GM18951 (cell line): ENCODE data around the gene CDK8.
"Not testable (repeated sequence)": the region's sequence is repeated elsewhere in the genome, so short reads cannot be mapped to it uniquely, and the experiment has no call there.

Experiments used
- POLR2A ChIP-seq: IDR thresholded peaks from 4 replicates; pipeline ENCODE4 v1.6.1; 2011; ENCODE audit warnings: mild to moderate bottlenecking; ENCODE audit not compliant: insufficient read length, insufficient read depth; ENCODE audit errors: extremely low read depth
- in situ Hi-C: fragments of 300-500 bp; cut with MboI; formaldehyde crosslinking; loops from one replicate; pipeline ENCODE4 v1.12.0; 2022; ENCODE audit warnings: low sequenced_read_pairs, mixed read lengths, inconsistent platforms; ENCODE audit not compliant: unreplicated experiment

Gene CDK8

DNA sequence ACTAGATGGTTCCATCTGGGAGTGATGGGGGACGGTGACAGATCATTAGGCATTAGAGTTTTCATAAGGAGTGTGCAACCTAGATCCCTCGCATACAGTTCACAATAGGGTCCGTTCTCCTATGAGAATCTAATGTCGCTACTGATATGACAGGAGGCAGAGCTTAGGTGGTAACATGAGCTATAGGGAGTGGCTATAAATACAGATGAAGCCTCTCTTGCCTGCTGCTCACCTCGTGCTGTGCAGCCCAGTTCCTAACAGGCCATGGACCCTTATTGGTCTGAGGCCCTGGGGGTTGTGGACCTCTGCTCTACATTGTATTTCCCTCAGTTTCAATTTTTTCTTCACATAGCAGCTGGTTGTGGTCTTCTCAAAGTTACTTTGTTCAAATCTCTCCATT lies 56.5 kb downstream of the CDK8 start:
- no peak for TF ChIP-seq POLR2A
- in situ Hi-C loops, result no loop called here

DNA sequence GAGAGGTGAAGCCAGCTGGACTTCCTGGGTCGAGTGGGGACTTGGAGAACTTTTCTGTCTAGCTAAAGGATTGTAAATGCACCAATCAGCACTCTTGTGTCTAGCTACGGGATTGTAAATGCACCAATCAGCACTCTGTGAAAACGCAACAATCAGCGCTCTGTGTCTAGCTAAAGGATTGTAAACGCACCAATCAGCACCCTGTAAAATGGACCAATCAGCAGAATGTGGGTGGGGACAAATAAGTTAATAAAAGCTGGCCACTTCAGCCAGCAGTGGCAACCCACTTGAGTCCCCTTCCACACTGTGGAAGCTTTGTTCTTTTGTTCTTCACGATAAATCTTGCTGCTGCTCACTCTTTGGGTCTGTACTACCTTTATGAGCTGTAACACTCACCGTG lies 58.1 kb downstream of the CDK8 start:
- in situ Hi-C loops, result not testable (repeated sequence)

DNA sequence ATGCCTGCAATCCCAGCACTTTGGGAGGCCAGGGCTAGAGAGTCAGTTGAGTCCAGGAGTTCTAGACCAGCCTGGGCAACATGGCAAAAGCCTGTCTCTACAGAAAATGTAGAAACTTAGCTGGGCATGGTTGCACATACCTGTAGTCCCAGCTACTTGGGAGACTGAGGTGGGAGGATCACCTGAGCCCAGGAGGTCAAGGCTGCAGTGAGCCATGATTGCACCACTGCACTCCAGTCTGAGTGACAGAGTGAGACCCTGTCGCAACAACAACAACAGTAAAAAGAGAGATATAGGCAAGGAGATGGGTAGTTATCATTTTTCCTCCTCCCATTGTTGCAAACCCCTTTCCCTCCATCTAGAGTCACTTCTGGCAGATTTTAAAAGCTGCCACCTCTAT lies 62.2 kb downstream of the CDK8 start:
- in situ Hi-C loops, result not testable (repeated sequence)

DNA sequence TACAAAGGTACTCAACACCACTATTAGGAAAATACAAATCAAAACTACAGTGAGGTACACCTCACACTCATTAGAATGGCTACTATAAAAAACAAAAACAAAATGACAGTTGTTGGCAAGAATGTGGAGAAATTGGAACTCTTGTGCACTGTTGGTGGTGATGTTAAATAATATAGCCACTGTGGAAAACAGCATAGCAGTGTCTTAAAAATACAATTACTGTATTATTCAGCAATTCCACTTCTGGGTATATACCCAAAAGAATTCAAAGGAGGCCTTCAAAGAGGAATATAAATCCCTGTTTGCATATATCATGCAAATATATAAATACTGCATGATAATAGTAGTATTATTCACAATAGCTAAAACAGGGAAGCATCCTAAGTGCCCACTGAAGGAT lies 66.8 kb downstream of the CDK8 start:
- in situ Hi-C loops, result no loop called here
- no peak for TF ChIP-seq POLR2A

DNA sequence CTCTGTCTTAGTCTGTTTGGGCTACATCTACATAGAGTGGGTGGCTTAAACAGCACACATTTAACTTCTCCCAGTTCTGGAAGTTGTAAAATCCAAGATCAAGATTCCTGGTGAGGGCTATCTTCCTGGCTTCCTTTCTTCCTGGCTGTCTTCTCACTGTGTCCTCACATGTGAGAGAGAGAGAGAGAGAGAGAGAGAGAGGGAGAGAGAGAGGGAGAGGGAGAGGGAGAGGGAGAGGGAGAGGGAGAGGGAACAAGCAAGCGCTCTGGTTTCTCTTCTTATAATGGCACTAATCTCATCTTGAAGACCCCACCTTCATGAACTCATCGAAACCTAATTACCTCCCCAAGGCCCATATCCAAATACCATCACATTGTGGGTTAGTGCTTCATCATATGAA lies 69.2 kb downstream of the CDK8 start:
- in situ Hi-C loops, result no loop called here
- TF ChIP-seq POLR2A, result no peak

DNA sequence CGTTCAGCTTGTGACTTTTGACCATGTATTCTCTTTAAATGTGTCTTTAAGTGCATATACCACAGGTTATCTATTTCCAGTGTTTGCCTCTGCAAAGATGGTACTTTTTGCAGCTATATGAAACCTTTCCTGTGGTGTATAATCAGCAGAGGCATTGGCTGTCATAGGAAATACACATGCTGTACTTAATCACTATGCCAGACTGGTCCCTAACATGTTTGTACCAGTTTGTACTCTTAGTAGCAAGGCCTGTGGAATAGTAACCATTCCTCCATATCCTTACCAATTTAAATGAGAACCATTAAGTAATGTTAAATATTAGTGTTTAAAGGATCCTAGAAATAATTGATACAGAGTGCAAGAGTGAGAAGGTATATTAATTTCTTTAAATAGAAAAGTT lies 69.8 kb downstream of the CDK8 start:
- TF ChIP-seq POLR2A, result no peak
- in situ Hi-C loops, result no loop called here

DNA sequence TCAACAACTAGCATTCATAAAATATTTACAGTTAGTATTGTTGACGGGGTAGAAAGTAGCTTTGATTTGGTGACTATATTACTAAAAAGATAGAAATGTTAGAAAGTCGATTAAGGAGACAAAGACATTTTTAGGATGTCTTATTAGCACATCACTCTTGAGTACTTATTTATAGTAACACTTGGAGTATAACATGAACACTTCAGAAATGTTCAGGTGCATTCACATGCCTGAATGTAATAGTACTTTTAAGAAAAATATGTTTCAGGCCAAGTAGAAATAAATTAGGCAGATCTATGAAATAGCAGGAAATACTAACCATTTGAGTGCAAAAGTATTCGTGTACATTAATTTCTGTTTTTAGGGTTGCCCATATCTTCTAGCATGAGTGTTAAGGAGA lies 70.4 kb downstream of the CDK8 start:
- no peak for TF ChIP-seq POLR2A
- in situ Hi-C loops, result no loop called here

DNA sequence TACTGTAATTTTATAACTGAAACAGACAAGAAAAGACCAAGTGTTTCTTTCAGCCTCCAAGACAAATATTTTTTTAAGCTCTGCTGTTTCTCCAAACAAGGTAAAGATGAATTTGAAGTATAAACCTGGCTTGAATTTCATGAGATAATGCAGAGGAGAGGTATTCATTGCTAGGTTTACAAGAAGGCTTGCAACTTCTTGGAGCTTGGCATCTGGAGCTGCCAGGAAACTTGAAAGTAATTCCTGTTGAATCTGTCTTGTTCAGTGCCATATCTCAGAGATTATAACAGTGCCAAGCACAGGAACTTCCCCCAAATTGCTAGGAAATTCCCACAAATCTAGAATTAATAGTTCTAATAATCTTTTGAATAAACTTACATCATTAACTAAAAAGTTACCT lies 70.9 kb downstream of the CDK8 start:
- in situ Hi-C loops, result no loop called here
- no peak for TF ChIP-seq POLR2A

DNA sequence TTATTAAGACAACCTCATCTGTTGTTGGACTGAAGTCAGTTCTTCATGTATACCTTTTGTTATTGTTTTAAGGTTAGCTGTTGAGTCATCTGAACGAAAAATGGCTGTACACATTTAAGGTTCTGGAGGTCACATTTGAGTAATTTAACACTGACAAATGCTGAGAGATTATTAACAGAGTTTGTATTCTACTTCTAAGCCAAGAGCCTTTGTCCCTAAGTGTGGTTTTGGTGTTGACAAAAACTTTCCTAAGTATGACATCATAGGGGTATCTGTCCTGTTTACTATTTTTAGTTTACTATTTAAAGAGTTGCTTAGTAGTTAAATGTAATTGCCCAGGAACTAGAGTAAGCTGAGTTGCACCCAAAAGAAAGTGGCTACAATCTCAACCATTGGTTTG lies 71.9 kb downstream of the CDK8 start:
- TF ChIP-seq POLR2A, result no peak
- in situ Hi-C loops, result no loop called here

DNA sequence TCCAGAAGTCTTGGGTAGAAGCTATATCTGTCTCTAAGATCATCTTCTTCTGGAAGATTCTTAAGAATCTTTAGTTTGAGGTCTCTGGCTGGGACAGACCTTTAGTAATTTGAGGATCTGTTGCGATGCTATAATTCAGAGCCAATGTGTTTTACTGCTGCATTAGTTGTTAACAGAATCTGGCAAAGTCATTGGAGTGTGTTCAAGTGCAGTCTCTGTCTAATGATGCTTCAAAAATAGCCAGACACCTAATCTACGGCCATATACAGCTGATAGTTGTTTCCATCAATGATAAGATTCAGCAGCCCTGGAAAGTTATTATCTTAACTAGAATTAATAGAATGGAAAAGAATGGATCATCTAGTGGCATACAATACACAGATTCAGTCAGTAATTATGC lies 72.6 kb downstream of the CDK8 start:
- in situ Hi-C loops, result no loop called here
- TF ChIP-seq POLR2A, result no peak

DNA sequence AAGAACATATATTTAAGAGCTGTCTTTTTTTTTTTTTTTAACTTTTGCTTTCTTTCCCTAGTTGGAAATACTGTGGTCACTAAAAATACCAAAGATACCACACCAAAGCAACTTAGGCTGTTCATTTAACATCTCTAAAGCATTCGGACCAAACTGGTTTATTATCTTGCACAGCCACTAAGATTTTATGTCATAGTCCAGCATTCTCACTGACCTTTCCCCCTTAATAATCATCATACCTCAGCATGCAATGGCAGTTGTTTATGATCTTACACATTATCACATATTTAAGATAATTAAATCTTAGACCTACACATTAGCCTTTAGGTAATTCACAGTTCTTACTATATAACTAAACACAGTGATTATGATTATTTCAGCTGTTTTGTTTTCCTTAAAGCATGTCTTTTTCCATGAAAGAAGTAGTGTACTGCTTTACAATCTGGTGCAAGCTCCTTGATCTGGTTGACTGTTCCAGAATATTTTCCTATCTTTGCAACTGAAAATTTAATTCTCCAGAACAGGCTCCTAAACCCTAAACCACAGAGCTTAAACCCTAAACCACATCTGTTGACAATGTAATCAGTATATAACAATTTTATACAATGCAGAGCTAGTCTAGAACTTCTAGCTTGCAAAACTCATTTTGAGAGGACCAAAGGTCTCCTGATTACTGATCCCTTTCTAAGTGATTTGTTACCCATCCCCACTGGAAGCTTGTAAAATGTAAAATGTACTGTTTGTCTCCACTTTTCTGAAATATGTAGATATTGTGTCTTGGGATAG lies 74.2 kb downstream of the CDK8 start:
- no peak for TF ChIP-seq POLR2A
- in situ Hi-C loops, result no loop called here

DNA sequence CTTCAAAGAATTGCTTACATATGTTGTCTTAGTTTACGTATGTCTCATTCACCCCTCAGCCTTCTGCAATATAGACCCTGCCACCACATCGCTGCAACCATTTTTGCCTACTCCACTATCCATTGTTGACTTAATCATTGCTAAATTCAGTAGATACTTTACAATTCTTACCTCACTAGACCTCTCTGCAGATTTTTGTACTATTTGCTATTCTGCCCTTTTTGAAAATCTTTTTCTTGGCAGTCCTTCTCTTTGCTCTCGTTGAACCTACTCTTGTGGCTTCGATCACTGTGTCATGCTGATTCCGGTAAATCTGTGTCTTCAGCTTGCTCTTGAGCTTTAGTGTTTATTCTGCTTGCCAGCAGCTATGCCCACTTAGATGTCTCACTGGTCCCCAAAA lies 81.2 kb downstream of the CDK8 start:
- TF ChIP-seq POLR2A, result no peak
- in situ Hi-C loops, result no loop called here

DNA sequence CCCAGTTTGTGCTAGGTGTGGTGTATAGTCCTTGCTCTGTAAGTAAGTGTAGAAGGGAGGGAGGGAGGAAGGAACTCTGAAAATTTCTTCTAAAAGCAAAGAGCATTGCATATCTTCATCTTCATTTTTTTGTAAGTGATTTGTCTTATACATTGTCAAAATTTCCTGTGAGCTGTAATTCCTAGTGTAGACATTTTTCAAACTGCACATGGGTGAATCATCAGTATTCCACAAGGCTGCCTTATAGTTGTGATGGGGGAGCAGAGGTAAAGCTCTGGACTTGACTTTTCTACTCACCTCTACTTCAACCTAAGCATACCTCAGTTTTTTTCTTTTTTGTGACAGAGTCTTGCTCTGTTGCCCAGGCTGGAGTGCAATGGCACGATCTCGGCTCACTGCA lies 86.9 kb downstream of the CDK8 start:
- in situ Hi-C loops, result no loop called here
- TF ChIP-seq POLR2A, result no peak

DNA sequence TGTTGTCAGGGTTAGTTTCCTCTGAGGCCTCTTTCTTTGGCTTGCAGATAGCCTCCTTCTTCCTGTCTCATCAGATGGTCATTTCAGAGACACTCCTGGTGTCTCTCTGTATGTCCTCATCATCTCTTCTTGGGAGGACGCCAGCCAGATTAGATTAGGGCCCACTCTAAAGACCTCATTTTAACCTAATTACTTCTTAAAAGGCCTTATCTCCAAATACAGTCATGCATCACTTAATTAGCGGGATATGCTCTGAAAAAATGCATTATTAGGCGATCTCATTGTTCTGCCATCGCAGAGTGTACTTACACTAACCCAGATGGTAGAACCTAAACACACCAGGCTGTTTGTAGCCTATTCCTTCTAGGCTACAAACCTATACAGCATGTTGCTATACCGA lies 89.0 kb downstream of the CDK8 start:
- TF ChIP-seq POLR2A, result no peak

DNA sequence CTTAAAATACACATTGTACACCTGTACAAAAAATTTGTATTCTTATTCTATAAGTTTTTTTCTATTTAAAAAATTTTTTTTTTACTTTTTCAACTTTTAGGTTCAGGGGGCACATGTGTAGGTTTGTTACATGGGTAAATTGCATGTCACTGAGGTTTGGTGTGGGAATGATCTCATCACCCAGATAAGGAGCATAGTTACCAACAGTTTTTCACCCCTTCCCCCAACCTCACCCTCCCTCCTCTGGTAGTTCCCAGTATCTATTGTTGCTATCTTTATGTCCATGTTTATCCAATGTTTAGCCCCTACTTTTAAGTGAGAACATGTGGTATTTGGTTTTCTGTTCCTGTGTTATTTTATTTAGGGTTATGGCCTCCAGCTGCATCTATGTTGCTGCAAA lies 89.9 kb downstream of the CDK8 start:
- in situ Hi-C loops, result no loop called here

More for the DNA sequence above, 89.0 kb downstream of the CDK8 start:
- in situ Hi-C loops, result no loop called here

More for the DNA sequence above, 89.9 kb downstream of the CDK8 start:
- TF ChIP-seq POLR2A, result no peak
